ENCODE measurements around the gene AKTIP. TPM values are rescaled to one million over a fixed set of nuclear protein-coding genes. Genes with fewer than 3 reads are reported as not detected.

Gene AKTIP
- total RNA-seq, 1 donor from 2014 or later: 31.2 TPM

GRCh38 chr16:53476867-53477266, 26.1 kb downstream of the AKTIP start:
- DNase-seq: no peak

GRCh38 chr16:53465606-53466280, 37.3 kb downstream of the AKTIP start:
- no peak for DNase-seq

GRCh38 chr16:53458635-53459034, 44.4 kb downstream of the AKTIP start:
- no peak for DNase-seq

- DNase-seq: no peak
Measured at GRCh38 chr16:53457670-53458069, 45.3 kb downstream of the AKTIP start.

GRCh38 chr16:53456625-53457024, 46.4 kb downstream of the AKTIP start:
- DNase-seq: no peak

- DNase-seq: no peak
Measured at GRCh38 chr16:53453928-53454327, 49.1 kb downstream of the AKTIP start.

GRCh38 chr16:53449816-53450517, 53.0 kb downstream of the AKTIP start:
- no peak for DNase-seq

GRCh38 chr16:53446090-53446489, 56.9 kb downstream of the AKTIP start:
- DNase-seq: no peak

- DNase-seq: no peak
Measured at GRCh38 chr16:53445534-53445933, 57.5 kb downstream of the AKTIP start.

Small RNAs within 50 kb of the gene (small RNA-seq; reads per million reads assigned to genes)
- not detected for gene RNU6-1153P (ENCODE audit: low replicate concordance)

Other genes with a start within 250 kb of the AKTIP start
- gene RBL2, start 68.7 kb downstream of the AKTIP start, total RNA-seq: 80.4 TPM
- gene RPGRIP1L, start 200.7 kb upstream of the AKTIP start, total RNA-seq: 15.6 TPM
- gene FTO, start 200.9 kb upstream of the AKTIP start, total RNA-seq: 113 TPM